ENCODE results near the gene HSPD1. TPM values are rescaled to one million over a fixed set of nuclear protein-coding genes. Genes with fewer than 3 reads are reported as not detected.

The HSPD1 gene
- total and polyA plus RNA-seq, 5 experiments from 2014 or later = 101 to 140 (median 134) TPM

DNA sequence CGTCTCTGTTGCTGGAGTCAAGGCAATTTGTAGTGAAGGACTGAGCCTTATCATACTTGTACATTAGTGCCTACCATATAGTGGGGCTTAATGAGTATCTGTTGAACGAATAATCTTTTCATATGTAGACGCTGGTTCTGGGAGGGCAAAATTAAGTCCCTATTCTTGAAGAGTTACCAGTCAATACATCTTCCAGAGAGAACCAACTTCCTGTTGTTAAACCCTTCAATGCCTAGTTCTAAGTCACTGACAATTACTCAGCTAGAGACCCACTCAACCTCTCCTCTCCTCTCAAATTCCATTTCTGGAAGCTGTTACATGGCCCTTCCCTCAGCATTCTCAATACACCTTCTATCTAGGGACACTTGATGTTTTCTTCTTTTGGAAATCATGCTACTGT is 15.1 kb upstream of the HSPD1 start:
- peak overlapping the region; percentile 80 to 99 (median 94) for H3K4me3 Mint-ChIP-seq
- no peaks in the 10 kb centered on the region for H3K27me3 Mint-ChIP-seq
- POLR2A ChIA-PET = interaction anchor here (0.9 to 3.7 kb wide), 10 partner anchors 9 to 715 kb away, joined by 3 to 150 read pairs (median 16); partner anchors contain the start of genes COQ10B, GTF3C3, HSPD1 and HSPE1
- peak overlapping the region; percentile 88 to 99 (median 95) for H3K27ac Mint-ChIP-seq
- peaks cover 0 to 11% (median 9%) of the 10 kb centered on the region in 3 donors for H3K36me3 Mint-ChIP-seq
- ATAC-seq (no peak), DNase-seq (peak in 1 of 10 donors; percentile 22)
- H3K4me1 Mint-ChIP-seq = peaks cover 15 to 51% (median 35%) of the 10 kb centered on the region in 4 donors
- H3K9me3 Mint-ChIP-seq = peaks cover 0 to 4% (median 0%) of the 10 kb centered on the region in 9 donors

DNA sequence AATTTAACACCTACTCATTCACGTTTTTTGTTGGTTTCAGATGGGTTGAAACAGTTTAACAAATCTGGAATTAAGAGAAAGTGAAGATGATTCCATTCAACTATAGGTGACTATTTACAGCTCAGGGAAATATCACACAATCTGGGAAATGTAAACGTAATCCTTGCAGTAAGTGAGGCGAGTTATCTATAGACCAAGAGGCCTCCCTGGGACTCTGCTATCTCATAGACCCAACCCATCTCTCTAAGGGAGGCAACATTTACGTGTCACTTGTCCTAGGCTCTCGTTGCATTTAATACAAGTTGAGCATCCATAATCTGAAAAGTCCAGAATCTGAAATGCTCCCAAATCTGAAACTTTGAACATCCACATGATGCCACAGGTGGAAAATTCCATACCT is 14.3 kb upstream of the HSPD1 start:
- Mint-ChIP-seq H3K4me3 (no peak overlapping the region), H3K9me3 (no peaks in the 10 kb centered on the region), H3K36me3 (peaks cover 0 to 3% (median 3%) of the 10 kb centered on the region in 3 donors), H3K27me3 (no peaks in the 10 kb centered on the region), H3K4me1 (peaks cover 15 to 43% (median 32%) of the 10 kb centered on the region in 4 donors), H3K27ac (peak overlapping the region in 5 of 10 donors; percentile 9 to 99 (median 95))
- POLR2A ChIA-PET = interaction anchor here (2.8 kb wide), 1 partner anchor 14 kb away, joined by 25 read pairs; the partner anchor contains the start of genes HSPD1 and HSPE1
- ATAC-seq (no peak), DNase-seq (no peak)

DNA sequence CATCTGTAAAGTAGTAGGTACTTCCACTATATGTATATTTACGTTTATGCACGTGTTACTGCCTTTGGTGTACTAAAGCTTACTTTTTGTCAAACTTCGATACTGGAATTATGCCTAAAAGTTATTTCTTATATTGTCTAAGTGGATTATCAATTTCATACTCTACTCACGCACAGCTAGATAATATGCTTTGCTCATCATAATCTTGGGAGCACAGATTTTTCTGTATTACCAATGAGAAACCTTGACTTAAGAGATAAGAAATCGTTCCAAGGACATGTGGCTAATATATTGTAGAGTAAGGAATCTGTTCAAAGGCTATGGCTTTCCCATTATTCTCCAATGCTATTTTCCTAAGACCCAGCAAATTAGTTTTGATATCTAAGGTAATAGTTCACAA is 7.0 kb upstream of the HSPD1 start:
- no peak for DNase-seq
- H3K36me3 Mint-ChIP-seq = peaks cover 0 to 33% (median 11%) of the 10 kb centered on the region in 3 donors
- no peaks in the 10 kb centered on the region for H3K9me3 Mint-ChIP-seq
- H3K27me3 Mint-ChIP-seq = no peaks in the 10 kb centered on the region
- POLR2A ChIA-PET = interaction anchor here (1.1 to 5.5 kb wide), 2 partner anchors 9 to 72 kb away, joined by 3 to 36 read pairs; partner anchors contain the start of genes MOB4 and SF3B1
- no peak for ATAC-seq
- H3K4me3 Mint-ChIP-seq = no peak overlapping the region
- peaks cover 11 to 32% (median 18%) of the 10 kb centered on the region in 4 donors for H3K4me1 Mint-ChIP-seq
- peak overlapping the region in 3 of 10 donors; percentile 6 to 66 (median 59) for H3K27ac Mint-ChIP-seq

DNA sequence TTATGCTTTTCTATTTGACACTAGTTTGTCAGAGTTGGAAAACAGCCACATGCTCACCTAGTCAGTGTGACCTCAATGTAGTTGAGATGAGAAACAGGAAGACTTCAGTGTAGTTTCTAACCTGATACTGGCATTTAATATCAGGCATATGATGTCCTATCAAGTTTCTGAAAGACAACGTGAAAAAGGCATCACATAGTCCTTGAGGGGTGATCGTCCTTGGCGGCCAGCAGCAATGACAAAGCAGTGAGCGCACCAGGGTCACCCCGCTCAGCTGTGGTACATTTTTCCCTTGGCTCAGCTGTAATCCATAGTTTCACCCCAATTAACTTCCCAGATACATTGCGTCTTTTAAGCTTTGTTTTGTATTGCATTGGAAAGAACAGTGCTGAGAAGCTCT is 4.9 kb upstream of the HSPD1 start:
- Mint-ChIP-seq H3K36me3 (peaks cover 0 to 41% (median 11%) of the 10 kb centered on the region in 3 donors), H3K27ac (peak overlapping the region in 8 of 10 donors; percentile 27 to 94 (median 71)), H3K4me1 (peaks cover 13 to 37% (median 29%) of the 10 kb centered on the region in 4 donors), H3K27me3 (no peaks in the 10 kb centered on the region), H3K4me3 (peak overlapping the region in 1 of 10 donors; percentile 11), H3K9me3 (no peaks in the 10 kb centered on the region)
- no peak for ATAC-seq
- DNase-seq = no peak
- POLR2A ChIA-PET = interaction anchor here (5.5 kb wide), 1 partner anchor 11 kb away, joined by 36 read pairs; the partner anchor contains the start of gene MOB4

DNA sequence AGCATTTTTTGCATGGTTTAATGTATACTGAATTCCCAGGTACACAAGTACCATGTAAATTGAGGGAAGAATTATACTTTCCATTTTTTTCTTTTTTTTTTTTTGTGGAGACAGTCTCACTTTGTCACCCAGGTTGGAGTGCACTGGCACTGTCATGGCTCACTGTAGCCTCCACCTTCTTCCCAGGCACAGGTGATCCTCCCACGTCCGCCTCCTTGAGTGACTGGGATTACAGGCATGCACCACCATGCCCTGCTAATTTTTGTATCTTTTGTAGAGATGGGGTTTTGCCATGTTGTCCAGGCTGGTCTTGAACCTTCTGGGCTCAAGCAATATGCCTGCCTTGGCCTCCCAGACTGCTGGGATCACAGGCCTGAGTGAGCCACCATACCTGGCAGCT is 4.4 kb upstream of the HSPD1 start:
- Mint-ChIP-seq H3K4me3 (no peak overlapping the region), H3K27me3 (no peaks in the 10 kb centered on the region), H3K9me3 (no peaks in the 10 kb centered on the region), H3K27ac (peak overlapping the region in 8 of 10 donors; percentile 7 to 94 (median 71)), H3K36me3 (peaks cover 0 to 41% (median 11%) of the 10 kb centered on the region in 3 donors), H3K4me1 (peaks cover 13 to 37% (median 29%) of the 10 kb centered on the region in 4 donors)
- DNase-seq (no peak), ATAC-seq (no peak)
- POLR2A ChIA-PET = interaction anchor here (0.6 to 5.5 kb wide), 2 partner anchors 12 to 44 kb away, joined by 3 to 36 read pairs; partner anchors contain the start of gene MOB4

DNA sequence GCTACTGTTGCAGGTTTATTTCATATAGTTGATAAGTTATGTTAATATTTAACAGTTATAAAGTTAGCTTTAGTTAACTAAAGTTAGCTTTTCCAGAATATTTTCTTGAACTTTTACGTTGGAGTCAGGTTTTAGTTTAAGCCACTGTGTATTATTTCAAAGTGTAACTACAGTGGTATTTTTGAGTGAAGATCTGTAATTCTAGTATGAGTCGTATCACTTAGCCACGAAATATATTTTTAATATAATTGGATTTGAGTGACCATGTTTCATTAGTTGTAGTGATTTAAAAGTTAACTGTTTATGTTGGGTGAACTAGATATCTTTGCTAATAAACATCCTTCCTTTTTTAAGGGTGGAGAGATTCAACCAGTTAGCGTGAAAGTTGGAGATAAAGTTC is 3.0 kb upstream of the HSPD1 start:
- Mint-ChIP-seq H3K4me3 (peak overlapping the region; percentile 88 to 99 (median 96)), H3K36me3 (peaks cover 0 to 46% (median 13%) of the 10 kb centered on the region in 3 donors), H3K27ac (peak overlapping the region in 8 of 10 donors; percentile 92 to 98 (median 97)), H3K4me1 (peaks cover 12 to 50% (median 37%) of the 10 kb centered on the region in 4 donors), H3K9me3 (no peaks in the 10 kb centered on the region), H3K27me3 (no peaks in the 10 kb centered on the region)
- ATAC-seq (no peak), DNase-seq (no peak)
- POLR2A ChIA-PET = interaction anchor here (0.7 to 5.4 kb wide), 3 partner anchors 9 to 345 kb away, joined by 3 to 150 read pairs (median 4); partner anchors contain the start of gene MOB4

DNA sequence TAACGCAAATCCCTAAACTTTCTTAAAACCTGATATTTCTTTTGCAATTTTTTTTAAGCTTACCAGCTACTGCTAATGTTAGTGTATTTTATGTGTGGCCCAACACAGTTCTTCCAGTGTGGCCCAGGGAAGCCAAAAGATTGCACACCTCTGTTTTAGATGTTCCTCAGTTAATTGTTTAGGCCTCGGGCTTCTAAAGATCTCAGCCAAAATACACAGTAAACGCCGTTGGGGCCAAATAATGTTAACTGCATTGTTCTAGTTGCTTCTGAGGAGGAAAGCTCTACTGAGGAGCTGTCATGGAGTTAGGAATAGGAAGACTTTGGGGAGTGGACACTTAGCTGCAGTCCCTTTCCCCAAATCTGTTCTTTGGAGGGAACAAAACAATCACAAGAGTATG is 2.6 kb upstream of the HSPD1 start:
- Mint-ChIP-seq H3K9me3 (no peaks in the 10 kb centered on the region), H3K27me3 (no peaks in the 10 kb centered on the region), H3K4me3 (peak overlapping the region; percentile 88 to 99 (median 96)), H3K4me1 (peaks cover 16 to 55% (median 42%) of the 10 kb centered on the region in 4 donors), H3K27ac (peak overlapping the region; percentile 47 to 98 (median 97)), H3K36me3 (peaks cover 0 to 51% (median 15%) of the 10 kb centered on the region in 3 donors)
- no peak for DNase-seq
- POLR2A ChIA-PET = interaction anchor here (0.7 to 5.4 kb wide), 4 partner anchors 10 to 346 kb away, joined by 3 to 150 read pairs (median 23); partner anchors contain the start of genes COQ10B and MOB4
- ATAC-seq = no peak

DNA sequence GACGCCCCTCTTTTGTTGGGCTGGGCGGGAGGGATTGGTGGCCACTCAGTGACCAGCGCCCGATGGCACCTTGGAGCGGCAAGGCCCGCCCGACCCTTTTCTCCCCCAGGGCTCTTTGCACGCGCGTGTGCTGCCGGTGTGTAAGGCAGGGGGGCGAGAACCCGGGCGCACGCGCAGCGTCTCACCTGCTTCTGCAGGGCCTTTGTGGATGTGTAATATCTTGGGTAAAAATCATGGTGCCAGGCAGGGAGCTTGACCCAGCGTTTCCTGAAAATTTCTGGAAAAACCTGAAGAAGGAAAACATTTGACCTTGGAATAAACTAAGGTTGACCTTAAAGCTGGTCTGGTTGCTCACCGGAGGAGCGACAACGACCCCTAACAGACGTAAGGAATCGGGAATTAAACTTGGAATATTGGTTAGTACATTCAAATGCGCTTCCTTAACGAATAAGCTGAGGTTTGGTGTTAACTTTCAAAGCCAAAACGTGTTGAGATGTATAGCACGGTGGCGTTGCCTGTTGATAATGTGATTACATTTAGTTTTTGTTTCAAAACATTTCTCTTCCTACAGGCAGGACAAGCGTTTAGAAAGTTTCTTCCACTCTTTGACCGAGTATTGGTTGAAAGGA is 977 bp upstream of the HSPD1 start:
- POLR2A ChIA-PET = interaction anchor here (1.0 to 5.4 kb wide), 14 partner anchors 8 to 302 kb away, joined by 3 to 150 read pairs (median 12); partner anchors contain the start of genes COQ10B, MARS2, MOB4 and SF3B1
- Mint-ChIP-seq H3K27ac (peak overlapping the region; percentile 92 to 98 (median 97)), H3K4me3 (peak overlapping the region; percentile 88 to 99 (median 96)), H3K4me1 (peaks cover 25 to 71% (median 56%) of the 10 kb centered on the region in 4 donors), H3K36me3 (peaks cover 4 to 67% (median 22%) of the 10 kb centered on the region in 3 donors), H3K9me3 (no peaks in the 10 kb centered on the region), H3K27me3 (no peaks in the 10 kb centered on the region)
- DNase-seq (peak in 1 of 10 donors; percentile 18), ATAC-seq (peak; percentile 16 to 18)

DNA sequence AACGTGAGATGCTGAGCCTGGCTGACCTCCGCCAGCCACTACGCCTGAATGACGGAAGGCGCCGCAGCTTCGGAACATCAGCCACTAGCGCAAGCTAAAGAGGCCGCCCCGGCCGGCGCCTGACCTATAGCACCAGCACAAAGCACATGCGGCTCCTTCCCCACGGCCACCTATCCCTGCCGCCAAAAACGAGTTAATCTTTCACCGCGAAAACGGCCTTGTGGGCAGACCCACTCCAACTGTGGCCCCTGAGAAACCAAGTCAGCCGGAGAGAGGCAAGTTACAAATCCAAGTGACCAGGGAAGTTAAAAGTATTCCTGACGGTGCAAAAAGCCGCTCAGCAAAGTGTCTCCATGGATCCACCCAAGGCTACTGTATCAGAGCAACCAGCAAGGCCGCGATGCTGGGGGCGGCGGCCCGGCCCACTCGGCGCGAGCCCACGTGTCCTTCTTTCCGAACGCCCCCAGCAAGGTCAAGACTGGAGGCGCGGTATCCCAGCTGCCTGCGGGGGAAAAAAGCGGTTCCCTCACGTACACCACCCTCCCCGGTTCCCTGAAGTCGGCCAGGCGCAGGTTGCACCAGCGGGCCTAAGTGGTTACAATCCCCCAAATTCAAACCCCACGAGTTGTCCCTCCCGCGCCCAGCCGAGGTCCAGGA is 575 bp downstream of the HSPD1 start:
- no peaks in the 10 kb centered on the region for H3K27me3 Mint-ChIP-seq
- peaks cover 4 to 70% (median 27%) of the 10 kb centered on the region in 3 donors for H3K36me3 Mint-ChIP-seq
- ATAC-seq (peak in 1 of 2 donors; percentile 5), DNase-seq (peak; percentile 16 to 69 (median 35))
- POLR2A ChIA-PET = interaction anchor here (0.6 to 5.4 kb wide), 22 partner anchors 8 to 1937 kb away, joined by 3 to 150 read pairs (median 4); partner anchors contain the start of genes COQ10B, MARS2, MOB4 and SF3B1
- H3K27ac Mint-ChIP-seq = peak overlapping the region; percentile 86 to 98 (median 96)
- H3K4me3 Mint-ChIP-seq = peak overlapping the region; percentile 88 to 99 (median 96)
- no peaks in the 10 kb centered on the region for H3K9me3 Mint-ChIP-seq
- H3K4me1 Mint-ChIP-seq = peaks cover 25 to 77% (median 58%) of the 10 kb centered on the region in 4 donors

DNA sequence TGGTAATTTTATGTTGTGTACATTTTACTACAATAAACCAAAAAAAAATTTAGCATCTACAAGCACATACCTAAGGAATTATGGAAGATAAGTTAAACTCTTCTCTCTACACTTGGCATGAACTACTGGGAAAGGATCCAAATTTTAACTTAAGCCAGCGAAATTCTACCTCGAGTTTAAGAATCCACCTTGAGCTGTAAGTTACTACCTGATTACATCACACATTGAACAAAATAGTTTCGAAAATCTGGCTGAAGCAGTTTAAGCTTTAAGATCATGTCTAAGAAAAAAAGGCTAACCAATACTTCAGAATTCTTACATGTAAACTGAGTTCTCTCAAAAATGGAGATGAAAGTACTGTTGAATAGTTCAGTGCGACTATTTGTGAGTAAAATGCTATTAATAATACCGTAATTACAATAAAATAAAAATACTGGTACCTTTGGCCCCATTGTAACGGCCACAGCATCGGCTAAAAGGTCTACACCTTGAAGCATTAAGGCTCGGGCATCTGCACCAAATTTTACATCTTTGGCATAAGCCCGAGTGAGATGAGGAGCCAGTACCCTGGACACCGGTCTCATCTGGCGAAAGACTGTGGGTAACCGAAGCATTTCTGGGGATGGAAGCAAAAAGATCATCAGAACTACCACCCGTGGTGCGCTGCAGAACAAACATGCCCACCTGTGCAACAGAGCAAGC is 1.3 kb downstream of the HSPD1 start:
- no peak for ATAC-seq
- H3K9me3 Mint-ChIP-seq = no peaks in the 10 kb centered on the region
- POLR2A ChIA-PET = interaction anchor here (0.6 to 5.4 kb wide), 15 partner anchors 8 to 1937 kb away, joined by 3 to 150 read pairs (median 7); partner anchors contain the start of genes COQ10B, MARS2, MOB4 and SF3B1
- H3K4me1 Mint-ChIP-seq = peaks cover 25 to 72% (median 56%) of the 10 kb centered on the region in 4 donors
- DNase-seq = no peak
- H3K36me3 Mint-ChIP-seq = peaks cover 4 to 70% (median 28%) of the 10 kb centered on the region in 3 donors
- H3K27ac Mint-ChIP-seq = peak overlapping the region; percentile 86 to 98 (median 96)
- peak overlapping the region; percentile 88 to 99 (median 96) for H3K4me3 Mint-ChIP-seq
- no peaks in the 10 kb centered on the region for H3K27me3 Mint-ChIP-seq

DNA sequence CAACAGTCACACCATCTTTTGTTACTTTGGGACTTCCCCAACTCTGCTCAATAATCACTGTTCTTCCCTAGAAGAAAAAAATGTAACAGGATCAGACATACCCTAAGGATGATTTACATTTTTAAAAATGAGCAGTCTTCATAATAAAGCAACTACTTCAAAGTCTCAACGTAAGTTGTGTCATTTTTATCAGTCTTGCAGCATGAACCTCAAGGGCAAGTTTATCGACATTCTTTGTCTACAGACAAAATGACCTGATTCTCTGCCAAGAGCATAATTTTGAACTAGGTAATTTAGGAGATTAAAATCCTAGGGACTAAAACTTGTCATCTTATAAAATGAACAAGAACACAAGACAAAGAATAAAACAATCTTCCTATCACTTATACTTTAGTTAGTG is 2.3 kb downstream of the HSPD1 start:
- H3K27ac Mint-ChIP-seq = peak overlapping the region; percentile 16 to 98 (median 90)

More for the DNA sequence above, 2.3 kb downstream of the HSPD1 start:
- POLR2A ChIA-PET = interaction anchor here (1.0 to 5.4 kb wide), 2 partner anchors 19 to 391 kb away, joined by 4 to 150 read pairs; partner anchors contain the start of gene MOB4
- ATAC-seq = no peak
- DNase-seq = no peak
- Mint-ChIP-seq H3K4me1 (peaks cover 24 to 65% (median 51%) of the 10 kb centered on the region in 4 donors), H3K36me3 (peaks cover 4 to 71% (median 31%) of the 10 kb centered on the region in 3 donors), H3K9me3 (no peaks in the 10 kb centered on the region), H3K27me3 (no peaks in the 10 kb centered on the region), H3K4me3 (peak overlapping the region; percentile 60 to 98 (median 96))
